Measurements from ENCODE around the gene FLAD1.
A peak's percentile ranks its signal among the peaks of the same experiment; 100 is the strongest.

The FLAD1 gene

DNA sequence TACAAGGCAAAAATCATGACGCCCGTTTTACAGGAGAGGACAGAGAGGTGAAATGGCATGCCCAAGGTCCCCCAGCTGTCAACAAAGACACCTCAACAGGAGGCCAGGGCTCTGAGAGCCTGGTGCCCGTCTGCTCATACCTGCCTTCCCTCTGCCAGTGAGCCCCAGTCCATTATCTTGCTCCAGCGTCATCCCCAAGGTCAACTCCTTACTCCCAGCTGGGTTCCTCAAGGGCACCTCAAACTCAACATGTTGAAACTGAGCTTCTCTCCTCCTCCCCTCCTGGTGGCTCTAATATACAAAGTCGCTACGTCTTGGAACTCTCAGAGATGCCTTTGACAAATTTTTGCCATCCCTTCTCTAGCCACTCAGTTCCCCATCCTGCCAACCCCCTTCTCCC is 30.5 kb upstream of the FLAD1 start:
- no peak for DNase-seq (ENCODE audit: low spot score)

DNA sequence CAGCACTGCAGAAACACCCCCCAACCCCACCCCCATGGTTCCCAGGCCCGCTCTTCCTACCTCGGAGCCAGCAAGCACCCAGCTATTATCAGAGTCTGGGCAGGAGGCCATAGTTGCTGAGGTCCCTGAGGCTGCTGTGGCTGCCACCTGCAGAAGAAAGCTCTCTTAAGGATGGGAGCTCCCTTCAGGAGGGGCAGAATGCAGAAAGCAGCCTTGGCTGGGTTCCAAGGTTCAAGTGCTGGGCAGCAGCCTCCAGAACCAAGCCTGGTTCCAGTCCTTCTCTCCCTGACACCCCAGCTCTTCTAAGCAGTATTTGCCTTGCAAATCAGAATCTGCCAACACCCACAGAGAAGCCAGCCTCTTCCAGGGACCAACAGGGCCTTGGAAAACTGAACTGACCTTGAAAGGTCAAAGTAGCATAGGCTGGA is 29.5 kb upstream of the FLAD1 start:
- DNase-seq (ENCODE audit: low spot score): no peak

DNA sequence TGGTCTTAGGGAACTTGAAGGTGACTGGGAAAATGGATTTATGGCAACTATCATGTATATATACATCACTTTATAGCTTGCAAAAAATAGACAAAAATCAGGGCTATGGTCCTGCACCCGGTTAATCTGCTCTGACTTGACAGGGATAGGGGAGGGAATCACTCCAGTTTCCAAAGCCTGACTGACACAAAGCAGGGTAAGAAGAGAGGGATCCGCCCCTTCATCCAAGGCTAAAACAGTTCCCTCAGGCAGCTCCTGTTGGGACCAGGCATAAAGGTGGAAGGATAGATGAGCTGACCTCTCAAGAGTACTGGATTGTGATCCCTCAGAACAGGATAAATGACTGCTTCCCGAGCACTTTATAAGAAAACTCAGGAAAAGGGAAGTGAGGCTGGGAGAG is 28.6 kb upstream of the FLAD1 start:
- DNase-seq (ENCODE audit: low spot score): no peak

DNA sequence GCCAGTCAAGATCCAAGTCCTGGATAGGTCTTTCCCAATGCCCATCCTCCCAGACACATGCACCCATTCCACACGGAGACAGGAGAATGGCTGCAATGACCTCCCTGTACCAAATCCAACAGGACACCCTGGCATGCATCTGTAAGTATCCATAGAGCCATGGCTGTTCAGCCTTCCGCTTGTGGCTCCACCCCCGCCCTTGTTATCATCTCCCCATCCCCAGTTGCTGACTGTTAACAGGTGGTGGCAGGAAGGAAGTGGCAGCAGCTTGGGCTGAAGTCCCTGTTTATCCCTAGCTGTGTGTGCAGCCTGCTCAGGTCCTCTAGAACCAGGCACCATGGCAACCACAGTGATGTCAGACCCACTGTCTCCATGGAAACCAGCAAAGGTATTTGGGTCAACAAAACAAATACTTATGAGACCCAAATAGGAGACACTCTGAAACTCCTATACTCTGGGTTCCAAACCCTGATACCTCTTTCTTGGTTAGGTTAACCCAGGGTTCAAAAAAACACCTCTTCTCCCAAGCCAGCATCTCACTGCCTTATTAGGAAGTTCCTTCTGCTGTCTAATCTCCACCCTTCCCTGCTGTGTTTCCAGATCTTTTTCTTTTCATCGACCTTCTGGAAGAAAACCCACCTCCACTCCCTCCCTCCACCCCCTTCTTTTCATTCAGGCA is 28.0 kb upstream of the FLAD1 start:
- DNase-seq (ENCODE audit: low spot score): no peak

DNA sequence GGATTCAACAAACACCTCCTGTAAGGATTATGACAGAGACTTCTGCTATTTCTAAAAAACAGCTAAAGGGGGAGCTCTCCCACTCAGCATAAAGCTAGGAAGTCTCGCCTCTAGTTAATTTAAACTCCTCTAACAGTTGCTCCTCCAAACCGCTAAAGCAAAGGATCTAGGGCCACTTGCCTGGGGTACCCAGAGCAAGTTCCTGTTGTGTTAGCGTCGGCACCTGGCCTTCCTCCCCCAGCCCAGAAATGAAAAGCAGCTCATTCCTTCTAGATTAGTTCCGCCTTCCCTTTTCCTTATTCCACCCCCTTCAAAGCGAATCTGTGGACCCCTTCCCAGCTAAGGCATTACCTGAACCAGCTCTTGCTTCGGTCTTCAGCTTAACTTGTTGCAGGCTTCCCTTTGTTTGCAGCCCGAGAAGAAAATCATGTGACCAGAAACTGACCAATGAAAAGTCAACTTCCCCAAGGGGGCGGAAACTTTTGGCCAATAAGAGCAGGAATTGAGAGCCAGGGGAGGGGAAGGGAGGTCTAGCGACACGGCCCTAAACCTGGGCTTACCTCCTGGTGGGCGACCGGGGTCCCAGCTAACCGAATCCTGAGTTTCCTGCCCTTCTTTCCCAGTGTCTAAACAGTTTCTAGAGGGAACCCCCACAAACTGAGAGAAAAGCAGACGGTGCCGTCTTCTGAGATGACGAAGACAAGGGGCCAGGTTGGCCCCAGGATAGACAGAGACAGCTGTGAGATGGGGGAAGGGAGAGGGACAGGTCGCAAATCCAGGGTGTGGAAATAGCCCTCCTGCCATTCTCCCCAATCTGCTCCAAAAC is 27.2 kb upstream of the FLAD1 start, which contains the start of gene PBXIP1:
Gene PBXIP1 (minus strand): TSS at position 382 of the 826 bp plus-strand sequence. CDS start 2,378 bp downstream, outside the sequence.
- DNase-seq (ENCODE audit: low spot score): peak; percentile 91

DNA sequence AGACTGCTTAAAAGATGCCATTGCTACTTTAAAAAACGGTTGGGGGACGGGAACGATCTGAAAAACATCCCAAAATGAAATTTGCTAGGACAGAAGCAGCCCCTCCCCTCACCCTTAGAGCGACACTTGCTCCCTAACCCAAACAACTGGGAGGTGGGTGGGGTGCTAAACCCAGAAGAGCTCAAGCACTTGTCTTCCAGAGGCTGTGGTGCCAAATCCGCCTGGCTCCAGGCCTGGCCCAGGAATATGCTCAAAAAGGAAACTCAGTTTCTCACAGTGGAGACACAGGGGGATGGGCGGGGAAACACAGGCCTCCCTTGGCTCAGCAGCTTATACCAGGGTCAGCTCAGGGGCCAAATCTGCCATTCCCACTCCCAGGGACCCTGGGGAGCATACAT is 26.6 kb upstream of the FLAD1 start:
- DNase-seq (ENCODE audit: low spot score): no peak

DNA sequence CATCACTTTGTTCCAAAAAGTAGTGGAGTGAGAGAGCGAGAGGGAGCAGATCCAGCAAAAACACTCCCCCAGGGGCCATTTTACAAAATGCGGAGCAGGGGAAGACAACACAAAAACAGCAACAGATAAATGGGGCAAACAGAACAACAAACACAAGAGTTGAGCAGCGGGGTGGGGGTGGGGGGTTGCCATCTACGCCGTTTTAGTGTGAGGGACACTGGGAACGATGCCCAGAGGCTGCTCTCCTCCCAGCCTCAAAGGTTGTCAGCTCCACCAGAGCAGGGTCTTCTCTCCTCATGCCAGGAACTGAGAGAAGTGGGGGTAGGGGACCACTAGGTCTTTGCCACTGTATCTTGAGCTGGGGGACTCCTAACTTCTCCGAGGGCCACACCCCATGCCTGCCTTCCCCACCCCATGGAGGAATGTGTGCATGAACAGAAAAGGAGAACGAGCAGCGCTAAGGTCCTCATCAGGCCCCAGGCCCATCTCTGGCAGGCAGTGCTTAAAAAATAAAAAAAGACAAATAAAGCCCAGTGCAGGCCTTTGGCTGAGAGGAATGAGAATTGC is 26.0 kb upstream of the FLAD1 start:
- DNase-seq (ENCODE audit: low spot score): no peak

DNA sequence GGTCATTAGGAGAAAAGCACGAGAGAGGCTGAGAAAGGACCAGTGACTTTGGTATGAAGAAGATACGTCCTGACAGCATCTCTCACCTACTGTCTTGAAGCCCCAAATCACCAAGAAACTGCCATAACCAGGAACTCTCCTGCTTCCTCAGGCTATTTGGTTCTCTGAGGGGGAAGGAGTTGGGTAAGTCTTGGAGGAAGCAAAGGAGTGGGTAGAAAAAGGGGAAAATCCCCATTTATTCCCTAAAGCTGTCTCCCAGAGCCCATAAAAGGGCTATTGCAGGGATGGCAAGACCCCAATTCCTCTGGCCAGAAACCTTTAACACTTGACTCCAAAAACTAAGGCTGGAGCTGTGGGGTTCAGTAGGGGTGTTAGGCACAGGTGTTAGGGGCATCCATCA is 25.1 kb upstream of the FLAD1 start:
- no peak for DNase-seq (ENCODE audit: low spot score)

DNA sequence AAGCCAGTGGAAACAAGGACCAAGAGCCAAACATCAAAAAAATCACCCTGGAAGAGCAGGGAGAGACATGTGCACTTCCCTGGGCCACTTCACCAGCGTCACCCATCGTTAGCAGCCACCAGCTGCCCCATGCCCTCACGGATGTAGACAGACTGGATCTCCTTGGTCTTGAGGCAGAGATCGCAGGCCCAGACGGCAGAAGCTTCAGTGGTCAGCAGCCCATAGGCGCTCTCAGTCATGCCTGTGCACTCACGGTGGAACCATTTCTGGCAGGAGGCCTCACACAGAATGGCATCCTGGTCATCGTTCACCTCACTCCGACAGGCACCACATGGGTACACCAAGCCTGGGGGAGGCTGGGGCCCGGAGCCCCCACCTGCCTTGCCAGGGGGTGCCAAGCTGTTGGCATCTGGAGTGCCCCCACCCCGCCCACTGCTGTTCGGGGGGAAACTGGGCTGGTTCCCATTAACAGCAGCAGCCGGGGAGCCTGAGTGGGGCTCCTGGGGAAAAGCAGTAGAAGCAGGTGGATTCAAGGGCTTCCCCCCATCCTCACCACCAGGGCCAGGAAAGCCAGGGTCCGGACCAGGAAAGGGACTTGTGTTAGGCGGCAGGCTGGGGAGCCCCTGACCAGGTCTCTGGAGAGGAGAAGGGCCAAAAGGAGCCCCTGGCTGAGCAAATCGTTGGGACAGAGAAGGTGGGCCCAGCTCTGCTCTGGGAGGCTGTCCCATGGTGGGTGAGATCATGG is 24.3 kb upstream of the FLAD1 start:
- DNase-seq (ENCODE audit: low spot score): no peak

DNA sequence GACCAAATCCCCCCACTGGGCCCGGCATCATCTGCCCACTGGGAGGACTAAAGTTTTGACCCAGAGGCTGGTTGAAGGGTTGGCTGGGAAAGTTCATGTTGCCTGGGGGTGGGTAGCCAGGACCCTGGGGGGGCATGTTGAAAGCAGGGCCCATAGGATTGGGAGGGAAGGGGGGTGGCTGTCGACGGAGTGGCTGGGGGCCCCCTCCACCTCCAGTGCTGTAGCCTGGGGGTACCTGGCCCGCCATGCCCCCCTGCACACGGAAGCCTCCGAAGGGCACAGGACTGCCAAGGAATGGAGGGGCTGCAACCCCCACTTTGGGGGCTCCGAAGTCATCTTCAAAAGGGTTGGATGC is 23.7 kb upstream of the FLAD1 start:
- DNase-seq (ENCODE audit: low spot score): no peak

DNA sequence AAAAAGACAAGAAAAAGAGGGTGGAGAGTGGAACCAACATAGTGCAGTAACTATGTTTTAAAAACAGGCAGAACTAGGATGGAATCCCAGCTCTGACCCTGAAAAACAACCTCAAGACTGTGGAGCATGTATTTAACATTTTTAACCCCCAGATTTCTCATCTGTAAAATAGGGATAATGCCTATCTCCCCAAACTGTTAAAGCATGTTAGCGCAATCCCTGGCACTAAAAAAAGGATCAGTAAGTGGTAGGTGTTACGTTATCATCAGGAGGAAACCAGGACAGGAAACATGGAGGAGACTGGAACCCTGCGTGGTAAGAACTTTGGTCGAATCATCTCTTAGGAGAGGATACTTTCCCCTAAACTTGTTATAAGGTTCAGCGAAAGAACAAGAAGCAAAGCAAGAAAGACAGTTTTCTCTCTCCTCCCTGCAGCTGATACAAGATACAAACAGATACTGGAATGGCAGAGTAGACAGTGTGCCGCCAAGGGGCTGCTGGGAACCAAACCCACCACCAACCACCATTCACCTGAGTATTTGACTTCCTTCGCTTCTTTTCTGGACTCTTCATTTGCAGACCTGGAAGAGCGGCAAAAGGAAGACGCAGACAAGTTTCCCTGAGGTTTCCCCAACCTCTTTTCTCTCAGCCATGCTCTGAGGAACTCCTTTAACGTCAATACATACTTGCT is 22.6 kb upstream of the FLAD1 start:
- DNase-seq (ENCODE audit: low spot score): no peak

DNA sequence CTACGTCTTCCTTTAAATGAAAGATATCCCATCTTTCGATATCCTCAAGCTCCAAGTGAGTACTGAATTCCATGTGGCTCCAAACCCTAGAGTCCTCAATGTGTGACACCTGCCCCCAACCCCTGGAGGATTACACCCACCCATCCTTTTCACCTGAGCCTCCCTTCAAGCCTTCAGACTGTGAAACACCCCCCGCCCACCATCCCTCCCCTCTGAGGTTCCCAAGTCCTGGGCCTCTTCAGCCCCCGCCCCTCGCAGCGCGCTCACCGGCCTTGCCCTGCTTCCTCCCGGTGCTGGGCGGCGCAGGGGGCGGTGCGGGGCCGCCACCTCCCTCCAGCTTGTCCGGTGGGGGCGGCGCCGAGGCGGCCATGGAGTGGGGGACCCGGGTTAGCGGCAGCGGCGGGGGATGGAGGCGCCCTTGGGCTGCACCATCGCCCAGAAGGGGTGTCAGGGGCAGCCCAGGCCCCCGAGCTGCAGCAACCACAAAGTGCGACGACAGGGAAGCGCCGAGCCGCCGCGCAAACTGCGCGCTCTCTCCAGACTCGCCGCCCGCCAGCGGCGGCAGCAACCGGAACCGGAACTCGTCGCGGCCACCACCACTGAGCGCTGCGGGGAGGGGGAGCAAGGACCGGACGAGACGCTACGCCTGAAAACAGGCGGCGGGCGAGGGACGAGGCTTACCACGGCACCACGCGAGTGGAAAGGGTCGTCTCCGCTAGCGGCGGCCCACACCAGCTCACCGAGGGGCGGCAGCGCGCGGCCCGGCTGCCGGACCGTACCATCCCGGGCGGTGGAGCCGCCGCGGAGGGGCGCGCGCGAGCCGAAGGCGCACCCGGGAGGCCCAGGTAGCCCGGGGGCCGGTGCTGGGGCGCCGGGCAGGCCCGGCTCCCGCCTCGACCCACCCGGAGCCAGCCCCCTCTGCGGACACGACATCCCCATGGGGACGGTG is 21.7 kb upstream of the FLAD1 start, which contains the start of gene PYGO2:
Gene PYGO2 (minus strand): TSS at position 576 of the 949 bp plus-strand sequence. CDS start 206 bp downstream, at position 370.
- peak; percentile 74 for DNase-seq (ENCODE audit: low spot score)

DNA sequence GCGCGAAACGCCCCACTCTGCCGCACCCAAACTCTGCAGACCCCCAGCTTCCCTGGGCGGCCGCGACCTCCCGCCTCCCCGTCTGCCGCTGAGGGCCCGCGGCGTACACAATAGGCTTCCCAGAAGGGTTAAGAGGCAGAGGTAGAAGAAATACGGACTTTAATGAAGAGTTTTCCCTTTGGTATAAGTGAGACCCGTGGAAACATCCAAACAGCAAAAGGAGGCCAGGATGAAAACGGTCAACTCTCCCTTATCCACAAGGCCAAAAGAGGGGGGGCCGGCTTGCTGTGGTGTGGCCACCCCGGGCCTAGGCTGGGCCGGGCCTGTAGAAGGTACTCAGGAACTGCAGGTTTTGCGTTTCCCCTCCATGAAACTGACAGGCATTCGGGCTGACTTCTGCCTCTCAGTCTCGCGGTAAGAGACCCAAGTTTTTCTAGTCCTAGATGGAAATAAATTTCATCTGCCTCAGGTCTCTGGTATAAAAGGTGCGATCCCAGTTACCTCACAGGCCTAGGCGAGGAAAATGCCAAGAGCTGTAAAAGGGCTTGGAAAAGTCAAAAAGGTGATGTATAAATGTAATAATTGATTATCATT is 20.9 kb upstream of the FLAD1 start:
- no peak for DNase-seq (ENCODE audit: low spot score)

DNA sequence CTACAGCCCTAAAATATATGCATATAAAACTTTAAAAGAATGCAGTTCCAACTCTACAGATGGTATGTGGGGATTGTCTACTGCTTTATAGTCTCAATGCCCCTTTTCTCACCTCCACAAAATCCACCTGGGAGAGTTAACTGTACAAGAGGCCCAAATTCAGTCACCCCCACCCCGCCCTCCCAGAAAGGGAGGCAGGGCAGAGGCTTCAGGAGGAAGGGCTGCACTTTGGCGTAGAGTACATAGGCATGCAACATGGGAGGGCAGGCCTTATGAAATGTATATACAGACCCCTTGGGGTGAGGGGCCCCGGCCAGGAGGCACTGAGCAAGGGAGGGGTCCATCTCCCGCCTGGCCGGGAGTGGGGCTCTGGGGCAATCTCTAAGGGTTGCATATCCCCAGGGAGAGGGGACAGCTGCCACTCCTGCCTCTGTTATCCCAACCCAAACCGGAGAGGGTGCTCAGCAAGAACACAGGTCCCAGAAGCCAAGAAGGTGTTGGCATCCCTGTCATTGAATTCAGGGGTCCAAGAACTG is 20.3 kb upstream of the FLAD1 start:
- no peak for DNase-seq (ENCODE audit: low spot score)

DNA sequence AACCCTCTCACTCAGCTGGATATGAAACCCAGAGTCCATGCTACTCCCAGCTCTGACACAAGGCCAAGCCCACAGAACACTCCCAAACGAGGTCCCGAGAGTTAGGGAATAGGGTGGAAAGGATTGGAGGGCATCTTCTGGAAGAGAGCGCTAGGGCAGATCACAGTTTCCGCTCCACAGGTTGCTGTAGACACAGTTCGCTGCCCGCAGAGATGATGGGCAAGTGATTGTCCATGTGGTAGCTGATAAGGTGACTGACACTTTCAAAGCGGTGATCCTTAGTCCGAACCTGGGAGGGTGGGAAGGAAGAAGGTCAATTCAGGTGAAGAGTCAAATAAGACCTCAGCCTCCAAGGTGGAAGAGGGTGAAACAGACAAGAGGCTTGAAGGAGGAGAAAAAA is 19.5 kb upstream of the FLAD1 start:
- no peak for DNase-seq (ENCODE audit: low spot score)

DNA sequence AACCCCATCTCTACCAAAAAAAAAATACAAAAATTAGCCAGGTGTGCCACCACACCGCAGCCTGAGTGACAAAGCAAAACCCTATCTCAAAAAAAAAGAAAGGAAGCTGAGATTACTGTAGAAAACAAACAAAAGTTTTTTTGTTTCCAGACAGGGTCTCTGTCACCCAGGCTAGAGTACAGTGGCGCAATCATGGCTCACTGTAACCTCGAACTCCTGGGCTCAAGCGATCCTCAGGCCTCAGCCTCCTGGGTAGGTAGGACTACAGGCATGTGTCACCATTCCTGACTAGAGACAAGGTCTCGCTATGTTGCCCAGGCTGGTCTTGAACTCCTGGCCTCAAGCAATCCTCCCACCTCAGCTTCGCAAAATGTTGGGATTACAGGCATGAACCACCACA is 18.8 kb upstream of the FLAD1 start:
- no peak for DNase-seq (ENCODE audit: low spot score)

DNA sequence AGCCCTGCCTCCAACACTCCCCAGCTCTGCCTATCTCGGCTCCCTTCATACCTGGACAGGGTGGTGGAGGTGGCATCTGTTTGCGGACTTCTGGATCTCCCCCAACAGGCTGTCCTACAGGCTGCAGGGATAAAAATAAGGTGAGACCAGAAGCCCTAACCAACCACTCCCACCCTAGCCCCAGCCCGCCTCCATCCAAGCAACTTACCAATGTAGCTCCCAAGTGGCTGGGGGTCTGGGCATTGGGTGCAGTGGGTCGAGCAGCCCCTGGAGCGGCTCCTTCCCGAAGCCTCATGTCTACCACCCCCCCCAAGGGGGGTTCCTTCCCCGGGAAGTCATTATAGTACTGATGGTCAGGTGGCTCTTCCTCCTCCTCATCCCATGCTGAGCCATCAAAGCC is 17.0 kb upstream of the FLAD1 start:
- no peak for DNase-seq (ENCODE audit: low spot score)

DNA sequence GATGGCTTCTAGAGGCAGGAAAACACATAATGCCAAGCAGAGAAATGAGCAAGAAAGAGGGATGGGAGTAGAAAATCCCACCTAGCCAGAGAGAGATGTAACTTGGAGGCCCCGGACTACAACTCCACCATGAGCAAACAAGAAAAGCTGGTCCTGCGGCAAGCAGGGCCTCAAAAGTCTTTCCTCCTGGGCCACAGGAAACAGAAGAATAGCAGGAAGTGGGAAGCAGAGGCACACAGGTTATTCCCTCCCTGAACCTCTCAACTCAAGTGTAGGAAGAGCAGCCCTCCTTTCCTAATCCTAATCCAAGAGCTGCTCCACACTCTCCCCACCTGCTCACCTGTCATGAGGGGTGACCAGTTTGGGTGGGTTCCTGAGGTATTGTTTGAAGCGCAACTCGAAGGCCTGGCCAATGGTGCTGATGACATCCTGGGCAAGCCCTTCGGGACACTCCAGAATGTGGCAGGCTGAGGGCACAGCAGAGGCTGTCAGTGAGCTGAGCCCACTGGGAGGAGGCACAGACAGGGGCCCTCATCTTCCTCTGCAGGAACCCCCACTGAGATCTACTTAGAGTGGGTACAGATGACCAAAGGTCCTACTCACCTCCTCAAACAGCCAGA is 15.7 kb upstream of the FLAD1 start:
- DNase-seq (ENCODE audit: low spot score): no peak

DNA sequence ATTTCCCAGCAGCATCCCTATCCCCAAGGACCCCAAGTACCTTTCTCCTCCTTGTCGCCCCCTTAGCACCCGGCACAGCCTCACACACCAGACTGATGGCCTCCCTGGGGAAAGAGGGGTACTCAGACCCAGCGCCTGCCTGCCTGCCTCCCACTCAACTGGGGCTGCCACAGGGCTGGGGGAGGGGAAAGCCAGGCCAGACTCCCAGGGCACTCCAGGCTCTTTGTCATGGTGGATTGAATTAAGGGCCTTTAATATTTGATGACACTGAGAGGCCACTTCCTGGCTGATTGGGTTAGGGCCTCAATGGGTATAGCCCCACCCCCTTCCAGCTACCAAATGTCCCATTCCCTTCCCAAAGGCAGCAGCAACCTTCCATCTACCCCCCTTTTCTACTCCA is 14.4 kb upstream of the FLAD1 start:
- no peak for DNase-seq (ENCODE audit: low spot score)

DNA sequence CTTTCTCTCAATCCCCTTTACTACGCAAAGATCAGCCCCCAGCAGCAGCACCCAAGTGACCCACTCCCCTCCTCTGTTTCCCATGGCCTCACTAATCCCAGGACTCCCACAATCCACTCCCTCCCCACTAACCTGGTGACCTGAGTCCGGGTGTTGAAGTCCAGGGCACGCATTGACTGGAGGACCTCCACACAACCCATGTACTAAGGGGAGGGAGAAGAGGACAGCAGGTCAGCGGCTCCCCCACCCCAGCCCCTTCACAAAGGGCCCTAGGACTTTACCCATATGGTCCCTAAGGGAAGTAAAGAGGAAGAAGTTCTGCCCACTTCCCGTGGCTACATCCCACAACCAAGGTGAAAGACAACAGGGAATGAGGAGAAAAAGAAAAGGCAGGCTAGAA is 13.9 kb upstream of the FLAD1 start:
- DNase-seq (ENCODE audit: low spot score): no peak
